Choroid plexus epithelial cell (primary cell): Measurements from ENCODE around the gene MTIF3.
A peak's percentile ranks its signal among the peaks of the same experiment; 100 is the strongest.

Experiments used
- DNase-seq: peaks from one replicate; pipeline ENCODE4 v3.0.0-alpha.2; 2010; ENCODE audit warnings: low read depth
- H3K4me3 ChIP-seq: 2 replicates; pipeline ENCODE4 v1.5.1; 2011; ENCODE audit warnings: low read depth, mild to moderate bottlenecking, control low read depth, low read length, moderate library complexity
- CTCF ChIP-seq: conservative IDR thresholded peaks from 2 replicates; pipeline ENCODE4 v1.5.1; 2011; ENCODE audit warnings: low read depth, mild to moderate bottlenecking, control low read depth, inconsistent platforms, low read length, moderate library complexity

MTIF3 gene

GRCh38 chr13:27449936-27450828 lies at the start of gene MTIF3:
Gene MTIF3, minus strand, starts transcription at chr13:27450564. Its CDS starts 10,116 bp downstream, at chr13:27440448.
- peak; percentile 90 for DNase-seq
- peak within 1 kb of the TSS; percentile 94 for H3K4me3 ChIP-seq
- TF ChIP-seq CTCF, result peak; percentile 3

- no peak overlapping the region for H3K4me3 ChIP-seq
- no peak for TF ChIP-seq CTCF
- no peak for DNase-seq
These were observed 47.3 kb upstream of the MTIF3 start for GRCh38 chr13:27497563-27498230.

- H3K4me3 ChIP-seq, result no peak overlapping the region
- TF ChIP-seq CTCF, result no peak
- no peak for DNase-seq
These were observed 46.3 kb upstream of the MTIF3 start for GRCh38 chr13:27496536-27497273.

- no peak for DNase-seq
- no peak overlapping the region for H3K4me3 ChIP-seq
These were observed 45.6 kb upstream of the MTIF3 start for GRCh38 chr13:27496006-27496405.

GRCh38 chr13:27495551-27495950 lies 45.2 kb upstream of the MTIF3 start:
- no peak for DNase-seq
- H3K4me3 ChIP-seq, result no peak overlapping the region
- no peak for TF ChIP-seq CTCF

More at GRCh38 chr13:27496006-27496405, 45.6 kb upstream of the MTIF3 start:
- TF ChIP-seq CTCF, result no peak

- no peak for TF ChIP-seq CTCF
These were observed 43.6 kb upstream of the MTIF3 start for GRCh38 chr13:27493981-27494380.

More at GRCh38 chr13:27493981-27494380, 43.6 kb upstream of the MTIF3 start:
- DNase-seq, result no peak
- no peak overlapping the region for H3K4me3 ChIP-seq
